Dedifferentiated amniotic fluid mesenchymal stem cell (primary cell): ENCODE data around the gene UROD.
A peak's percentile ranks its signal among the peaks of the same experiment; 100 is the strongest.
"Not testable (repeated sequence)": the region's sequence is repeated elsewhere in the genome, so short reads cannot be mapped to it uniquely, and the experiment has no call there.

Experiments
- DNase-seq: peaks from one replicate; pipeline ENCODE4 v3.0.0-alpha.2; 2016; ENCODE audit errors: extremely low spot score

UROD gene

DNA sequence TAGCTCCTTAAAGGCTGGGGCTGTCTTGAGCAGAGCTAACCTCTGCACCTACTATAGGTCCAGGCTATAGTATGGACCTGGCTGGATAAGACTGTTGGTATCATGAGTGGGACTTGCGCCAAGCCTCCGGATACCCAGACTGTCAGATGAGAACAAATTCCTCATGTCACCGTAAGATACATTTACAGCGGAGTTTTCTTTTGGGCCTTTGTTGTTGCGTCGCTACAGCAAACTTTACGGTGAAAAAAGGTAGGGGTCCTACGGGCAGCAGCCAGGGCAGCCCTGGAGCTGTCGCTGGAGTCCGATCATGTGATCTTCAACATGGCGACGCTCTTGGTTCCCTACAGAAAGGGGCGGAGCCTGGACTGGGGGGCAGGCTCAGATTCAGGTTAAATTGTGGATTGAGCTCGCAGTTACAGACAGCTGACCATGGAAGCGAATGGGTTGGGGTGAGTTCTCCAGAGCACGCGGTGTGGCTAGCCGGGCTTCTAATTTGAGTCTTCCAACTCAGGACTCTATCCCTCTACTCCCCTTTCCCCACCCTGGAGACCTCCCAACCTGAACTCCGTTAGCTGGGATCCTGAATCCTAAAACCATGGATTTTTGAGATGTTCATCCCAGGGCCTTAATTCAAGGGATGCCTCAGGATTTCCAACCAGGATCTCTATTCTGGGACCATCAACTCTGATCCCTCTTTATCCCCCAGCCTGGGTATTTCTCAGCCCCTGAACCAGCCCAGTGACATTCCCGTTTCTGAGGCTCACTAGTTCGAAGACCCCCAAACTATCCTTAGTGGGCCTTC, at the start of gene UROD:
Gene UROD, plus strand, starts transcription at position 418 of the 802 bp plus-strand sequence. Its CDS starts 12 bp downstream, at position 430.
- DNase-seq = peak; percentile 95

DNA sequence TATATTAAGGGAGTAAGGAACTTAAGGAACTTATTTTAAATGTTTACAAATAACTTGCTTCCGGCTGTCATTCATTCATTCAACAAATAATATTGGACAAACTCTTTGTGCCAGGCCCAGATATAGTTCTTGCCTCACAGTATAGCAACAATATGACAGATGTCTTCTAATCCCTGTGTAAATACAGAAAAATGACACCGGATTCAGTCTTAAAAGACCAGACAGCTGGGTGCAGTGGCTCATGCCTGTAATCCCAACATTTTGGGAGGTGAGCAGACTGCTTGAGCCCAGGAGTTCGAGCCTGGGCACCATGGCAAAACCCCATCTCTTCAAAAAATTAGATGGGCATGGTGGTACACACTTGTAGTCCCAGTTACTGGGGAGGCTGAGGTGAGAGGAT, 49.3 kb upstream of the UROD start:
- no peak for DNase-seq

DNA sequence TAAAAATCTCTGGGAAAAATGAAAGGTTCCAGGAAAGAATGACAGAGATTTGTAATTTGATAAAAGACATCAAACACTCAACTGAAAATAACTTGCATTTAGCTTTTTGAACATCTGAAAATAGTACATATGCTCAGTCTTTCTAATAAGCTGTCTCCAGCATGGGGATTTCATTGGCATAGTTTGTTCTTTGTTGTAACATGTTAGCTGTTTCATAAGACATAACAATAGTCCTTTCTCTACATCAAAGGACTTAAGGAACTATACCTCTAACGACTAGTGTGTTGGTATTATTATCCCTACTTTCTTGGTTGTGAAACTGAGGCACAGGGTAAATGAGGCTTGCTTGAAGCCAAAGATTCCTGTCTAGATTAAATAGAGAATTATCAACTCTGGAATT, 47.7 kb upstream of the UROD start:
- DNase-seq = no peak

DNA sequence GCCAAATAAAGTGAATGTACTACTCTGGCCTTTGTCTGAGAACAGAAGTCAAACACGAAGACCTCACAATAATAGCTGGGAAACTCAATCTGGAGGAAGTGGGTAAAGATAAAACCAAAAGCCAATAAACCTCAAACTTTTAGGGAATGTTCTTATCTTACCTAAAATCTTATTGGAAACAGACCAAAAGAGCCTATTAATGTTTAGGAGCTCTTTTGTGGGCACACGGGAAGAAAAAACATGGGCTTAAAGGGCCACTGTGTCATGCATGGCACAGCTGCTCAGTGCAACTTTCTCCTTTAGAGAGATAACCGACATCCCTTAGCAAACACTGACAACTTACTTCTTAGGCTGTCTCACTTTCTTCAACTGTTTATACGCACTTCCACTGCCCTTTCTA, 41.7 kb upstream of the UROD start:
- DNase-seq = peak; percentile 16

DNA sequence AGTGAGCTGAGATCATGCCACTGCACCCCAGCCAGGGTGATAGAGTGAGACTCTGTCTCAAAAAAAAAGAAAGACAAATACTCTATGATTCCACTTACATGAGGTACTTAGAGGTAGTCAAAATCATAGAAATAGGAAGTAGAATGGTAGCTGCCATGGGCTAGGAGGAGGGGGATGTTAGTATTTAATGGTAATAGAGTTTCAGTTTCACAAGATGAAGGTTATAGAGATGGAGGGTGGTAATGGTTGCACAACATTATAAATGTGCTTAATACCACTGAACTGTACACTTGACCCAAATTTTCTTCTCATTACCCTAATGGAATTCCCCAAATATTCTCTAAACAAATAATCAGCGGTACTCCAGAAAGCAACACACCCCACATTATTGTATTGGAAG, 38.4 kb upstream of the UROD start:
- DNase-seq = no peak

DNA sequence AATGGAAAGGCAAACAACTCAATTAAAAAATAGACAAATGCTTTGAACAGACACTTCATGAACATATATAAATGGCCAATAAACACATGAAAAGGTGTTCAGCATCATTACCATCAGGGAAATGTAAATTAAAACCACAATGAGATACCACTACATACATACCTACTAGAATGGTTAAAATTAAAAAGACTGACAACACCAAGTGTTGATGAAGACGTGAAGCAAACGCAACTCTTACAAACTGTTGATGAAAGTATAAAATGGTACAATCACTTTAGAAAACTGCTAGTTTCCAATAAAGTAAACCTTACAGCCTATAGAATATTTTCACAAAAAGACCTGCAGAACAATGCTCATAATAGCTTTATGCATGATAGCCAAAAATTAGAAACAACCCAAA, 35.8 kb upstream of the UROD start:
- DNase-seq = no peak

DNA sequence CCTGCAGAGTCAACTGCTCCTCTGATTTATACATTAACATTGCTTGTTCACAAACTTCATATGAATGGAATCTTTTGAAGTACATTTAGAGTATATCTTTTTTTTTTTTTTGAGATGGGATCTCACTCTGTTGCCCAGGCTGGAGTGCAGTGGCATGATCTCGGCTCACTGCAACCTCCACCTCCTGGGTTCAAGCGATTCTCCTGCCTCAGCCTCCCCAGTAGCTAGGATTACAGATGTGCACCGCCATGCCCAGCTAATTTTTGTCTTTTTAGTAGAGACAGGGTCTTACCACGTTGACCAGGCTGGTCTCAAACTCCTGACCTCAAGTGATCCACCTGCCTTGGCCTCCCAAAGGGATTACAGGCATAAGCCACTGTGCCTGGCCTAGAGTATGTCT, 34.7 kb upstream of the UROD start:
- not testable (repeated sequence) for DNase-seq

DNA sequence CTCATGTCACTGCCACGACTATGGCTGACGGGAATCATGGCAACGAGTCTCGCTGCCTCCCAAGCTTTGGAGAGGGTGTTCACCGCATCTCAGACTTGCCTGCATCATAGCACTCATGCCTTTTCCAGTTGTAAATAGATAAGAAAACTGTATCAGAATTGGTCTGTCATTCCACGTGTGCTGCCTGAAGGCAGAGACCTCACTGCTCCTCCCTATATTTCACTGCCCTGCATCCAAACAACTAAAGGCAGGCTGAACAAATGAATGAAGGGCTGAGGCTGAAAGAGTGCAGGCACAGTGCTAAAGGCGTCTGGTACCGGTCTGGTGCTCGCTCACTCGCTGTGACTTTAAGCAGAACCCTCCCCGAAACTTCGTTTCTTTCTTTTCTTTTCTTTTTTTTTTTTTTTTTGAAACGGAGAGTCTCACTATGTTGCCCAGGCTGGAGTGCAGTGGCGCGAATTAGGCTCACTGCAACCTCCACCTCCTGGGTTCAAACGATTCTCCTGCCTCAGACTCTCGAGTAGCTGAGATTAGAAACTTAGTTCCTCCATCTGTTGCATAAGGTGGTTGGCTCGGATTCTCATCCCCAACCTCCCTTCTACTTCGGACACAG, 26.2 kb upstream of the UROD start:
- no peak for DNase-seq

DNA sequence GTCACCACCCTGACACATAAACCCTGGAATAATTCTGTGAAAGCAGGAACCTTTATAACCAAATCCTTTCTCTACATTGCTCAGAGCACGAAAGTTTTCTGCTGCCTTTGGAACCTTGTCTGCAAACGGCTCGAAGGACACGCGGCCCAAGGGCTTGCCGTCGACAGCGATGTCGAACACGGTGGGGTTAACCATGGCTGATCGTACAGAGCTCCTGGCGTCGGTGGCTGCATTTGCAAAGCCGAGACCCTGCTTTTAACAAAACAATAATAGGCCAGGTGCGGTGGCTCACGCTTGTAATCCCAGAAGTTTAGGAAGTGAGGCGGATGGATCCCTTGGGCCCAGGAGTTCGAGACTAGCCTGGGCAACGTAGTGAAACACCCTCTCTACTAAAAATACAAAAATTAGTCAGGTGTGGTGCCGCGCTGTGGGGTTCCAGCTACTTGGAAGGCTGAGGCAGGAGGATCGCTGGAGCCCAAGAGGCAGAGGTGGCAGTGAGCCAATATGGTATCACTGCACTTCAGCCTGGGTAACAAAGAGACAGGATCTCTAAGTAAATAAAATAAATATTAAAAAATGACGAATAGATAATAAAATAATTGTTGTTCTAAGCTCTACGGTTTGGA, 23.4 kb upstream of the UROD start:
- no peak for DNase-seq

DNA sequence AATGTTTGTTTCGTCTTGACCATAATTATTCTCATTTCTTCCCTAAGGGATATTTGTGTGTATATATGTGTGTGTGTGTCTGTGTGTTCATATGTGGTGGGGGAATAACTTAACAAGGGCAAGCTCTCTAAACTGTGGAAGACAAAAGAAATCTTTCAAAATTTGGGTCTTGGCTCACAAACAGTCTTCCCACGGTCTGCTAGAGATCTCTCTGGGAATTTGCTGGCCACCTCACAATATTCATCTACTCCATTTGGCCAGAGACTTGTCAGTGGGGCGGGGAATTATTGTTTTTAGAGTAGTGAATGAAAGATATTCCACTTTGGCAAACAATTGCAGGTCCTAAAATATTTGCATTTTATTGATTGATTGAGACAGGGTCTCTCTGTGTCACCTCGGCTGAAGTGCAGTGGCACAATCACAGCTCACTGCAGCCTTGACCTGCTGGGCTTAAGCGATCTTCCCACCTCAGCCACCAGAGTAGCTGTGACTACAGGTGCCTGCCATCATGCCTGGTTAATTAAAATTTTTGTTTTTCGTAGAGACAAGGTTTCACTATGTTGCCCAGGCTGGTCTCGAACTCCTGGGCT, 17.6 kb upstream of the UROD start:
- no peak for DNase-seq

DNA sequence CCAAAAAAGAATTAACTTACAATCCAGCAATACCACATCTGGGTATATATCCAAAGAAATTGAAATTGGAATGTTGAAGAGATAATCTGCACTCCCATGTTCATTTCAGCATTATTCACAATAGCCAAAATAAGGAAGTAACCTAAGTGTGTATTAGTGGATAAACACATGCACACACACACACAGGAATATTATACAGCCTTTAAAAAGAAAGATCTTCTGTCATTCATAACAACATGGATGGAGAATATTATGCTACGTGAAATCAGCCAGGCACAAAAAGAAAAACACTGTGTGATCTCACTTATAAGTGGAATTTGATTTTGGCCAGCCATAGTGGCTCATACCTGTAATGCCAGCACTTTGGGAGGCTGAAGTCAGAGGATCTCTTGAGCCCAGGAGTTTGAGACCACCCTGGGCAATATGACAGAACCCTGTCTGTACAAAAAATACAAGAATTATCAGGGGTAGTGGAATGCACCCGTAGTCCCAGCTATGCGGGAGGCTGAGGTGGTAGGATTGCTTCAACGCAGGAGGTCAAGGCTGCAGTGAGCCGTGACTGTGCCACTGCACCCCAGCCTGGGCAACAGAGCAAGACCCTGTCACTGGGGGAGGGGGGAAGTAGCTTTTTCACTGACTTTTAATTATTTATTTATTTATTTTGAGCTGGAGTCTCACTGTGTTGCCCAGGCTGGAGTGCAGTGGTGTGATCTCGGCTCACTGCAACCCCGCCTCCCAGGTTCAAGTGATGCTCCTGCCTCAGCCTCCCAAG, 16.4 kb upstream of the UROD start:
- no peak for DNase-seq

DNA sequence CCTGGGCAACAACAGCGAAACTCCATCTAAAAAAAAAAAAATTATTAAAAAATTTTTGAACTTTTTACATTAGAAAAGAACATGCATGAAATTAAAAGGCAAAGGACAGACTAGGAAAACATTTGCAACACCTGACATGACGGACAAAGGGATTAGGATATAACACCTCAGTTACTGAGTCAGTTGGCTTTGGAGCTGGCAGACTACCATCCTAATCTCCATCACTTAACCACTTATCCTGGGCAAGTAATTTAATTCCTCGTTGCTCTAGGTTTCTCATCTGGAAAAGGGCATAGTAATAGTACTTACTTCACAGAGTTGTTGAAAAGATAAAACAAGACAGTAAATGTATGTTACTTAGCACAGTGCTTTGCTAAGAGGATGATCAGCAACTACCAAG, 12.8 kb upstream of the UROD start:
- DNase-seq = no peak

DNA sequence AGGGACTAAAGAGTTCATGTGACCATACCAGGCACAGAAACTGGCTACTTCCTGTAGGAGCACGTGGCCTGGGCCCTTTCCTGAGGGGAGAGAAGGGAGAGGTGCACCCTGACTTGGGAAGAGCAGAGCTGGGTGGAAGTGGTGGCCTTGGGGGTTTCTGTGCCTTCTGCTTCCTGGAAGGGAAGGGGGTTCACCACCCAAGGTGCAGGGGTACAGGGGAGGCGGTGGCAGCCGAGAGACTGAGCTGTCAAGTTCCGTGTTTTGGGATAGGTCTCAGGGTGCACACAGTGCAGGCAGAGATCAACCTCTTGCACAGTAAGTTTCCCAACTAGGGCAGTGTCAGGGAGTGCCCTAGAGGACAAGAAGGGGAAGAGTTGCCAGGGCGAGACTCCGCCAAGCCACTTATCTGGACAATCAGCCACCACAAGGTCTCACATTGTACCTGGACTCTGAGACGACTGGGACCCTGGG, 11.0 kb upstream of the UROD start:
- DNase-seq = no peak

DNA sequence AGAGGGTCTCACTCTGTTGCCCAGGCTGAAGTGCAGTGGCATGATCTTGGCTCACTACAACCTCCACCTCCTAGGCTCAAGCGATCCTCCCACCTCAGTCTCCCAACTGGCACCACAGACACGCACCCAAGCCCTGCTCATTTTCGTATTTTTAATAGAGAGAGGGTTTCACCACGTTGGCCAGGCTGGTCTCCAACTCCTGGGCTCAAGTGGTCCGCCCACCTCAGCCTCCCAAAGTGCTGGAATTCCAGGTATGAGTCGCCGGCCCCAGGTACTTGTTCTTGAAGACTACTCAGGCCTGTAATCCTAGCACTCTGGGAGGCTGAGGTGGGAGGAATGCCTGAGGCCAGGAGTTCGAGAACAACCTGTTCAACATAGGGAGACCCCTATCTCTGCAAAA, 10.5 kb upstream of the UROD start:
- DNase-seq = not testable (repeated sequence)

DNA sequence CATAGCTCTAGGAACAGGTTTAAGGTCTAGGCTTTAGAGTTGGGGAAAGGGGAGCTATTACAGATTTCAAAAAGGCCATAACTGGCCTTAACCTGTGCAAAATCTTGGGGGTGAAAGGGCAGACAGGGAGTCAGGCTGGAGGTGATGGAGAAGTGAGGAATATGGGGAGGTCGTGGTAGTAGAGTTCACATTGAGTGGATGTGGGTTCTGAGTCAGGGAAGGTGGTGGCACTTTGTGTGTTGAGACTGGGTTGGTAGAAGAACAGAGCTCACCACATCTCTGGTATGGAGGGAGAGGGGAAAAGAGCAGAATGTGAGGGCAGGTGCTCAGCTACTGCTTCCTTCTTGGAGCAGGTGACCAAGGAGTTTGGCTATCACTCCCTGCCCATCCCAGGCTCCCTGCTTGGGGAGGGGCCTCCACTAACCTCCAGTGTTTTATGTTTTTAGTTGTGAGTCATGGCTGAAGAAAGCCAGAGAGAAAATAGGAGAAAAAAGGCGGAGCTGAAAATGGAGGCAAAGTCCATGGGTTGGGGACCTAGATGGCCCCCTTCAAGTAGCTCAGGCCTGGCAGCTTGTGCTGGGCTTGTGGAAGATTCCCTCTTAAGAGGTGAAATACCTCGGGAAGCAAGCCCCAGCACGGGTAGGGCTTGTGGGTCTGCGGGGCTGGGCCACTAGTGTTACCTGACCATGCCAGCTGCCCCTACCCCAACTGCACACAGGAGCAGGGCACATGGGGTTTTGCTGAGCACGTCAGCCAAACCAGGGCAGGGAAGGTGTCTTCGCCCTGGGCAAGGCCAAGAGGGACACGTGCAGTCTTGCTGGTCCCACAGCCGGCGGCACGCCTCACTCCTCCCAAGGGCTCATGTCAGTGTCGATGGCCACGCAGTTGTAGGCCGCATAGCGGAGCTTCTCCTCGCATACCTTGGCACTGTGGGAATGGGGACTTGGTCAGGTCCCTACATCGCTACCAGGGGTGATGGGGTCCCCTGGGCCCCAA, 9.1 kb upstream of the UROD start:
- DNase-seq = no peak

DNA sequence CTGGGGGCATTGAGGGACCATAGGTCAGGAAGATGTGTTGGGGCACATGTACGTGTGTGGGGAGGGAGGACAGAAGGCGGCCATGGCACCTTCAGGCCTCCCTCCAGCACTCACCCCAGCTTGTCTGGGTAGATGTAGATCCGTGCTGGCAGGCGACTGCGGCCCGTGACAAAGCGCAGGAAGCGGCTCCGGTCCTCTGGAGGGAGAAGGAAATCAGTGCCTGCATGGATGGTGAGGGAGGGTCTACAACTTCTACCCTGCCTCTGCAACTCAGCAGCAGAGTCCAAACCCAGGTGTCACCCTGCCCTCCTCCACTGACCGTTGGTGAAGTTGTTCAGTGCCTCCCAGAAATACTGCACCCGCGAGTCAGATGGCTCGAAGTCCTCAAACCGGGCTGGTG, 8.3 kb upstream of the UROD start:
- DNase-seq = no peak

DNA sequence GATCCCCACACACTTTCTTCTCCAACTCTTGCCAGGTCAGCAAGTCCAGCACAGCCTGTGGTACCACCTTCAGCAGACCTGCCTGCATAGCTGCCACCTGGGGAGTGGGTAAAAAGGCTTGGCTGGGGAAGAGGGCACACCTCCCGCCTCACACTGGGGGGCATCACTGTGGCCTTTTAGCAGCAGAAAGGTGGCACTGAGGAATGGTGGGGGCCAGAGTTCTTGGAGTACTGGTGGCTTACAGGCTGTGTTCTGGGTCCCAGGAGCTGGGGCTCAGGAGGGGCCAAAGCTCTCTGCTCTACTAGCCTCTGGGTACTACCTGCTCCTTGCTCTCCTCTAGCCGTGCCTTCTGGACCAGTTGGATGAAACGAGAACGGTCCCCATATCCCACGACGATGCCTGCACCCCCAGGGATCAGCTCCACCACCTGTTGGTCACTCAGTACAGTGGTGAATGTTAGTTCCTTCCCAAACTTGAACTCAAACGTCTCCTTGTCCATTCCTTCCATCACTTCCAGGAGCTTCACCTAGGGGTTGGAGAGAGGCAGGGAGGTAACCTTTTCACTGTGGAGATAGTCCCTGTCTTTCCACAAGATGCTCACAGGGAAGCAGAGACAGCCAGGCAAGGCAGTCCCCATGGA, 7.7 kb upstream of the UROD start:
- no peak for DNase-seq

DNA sequence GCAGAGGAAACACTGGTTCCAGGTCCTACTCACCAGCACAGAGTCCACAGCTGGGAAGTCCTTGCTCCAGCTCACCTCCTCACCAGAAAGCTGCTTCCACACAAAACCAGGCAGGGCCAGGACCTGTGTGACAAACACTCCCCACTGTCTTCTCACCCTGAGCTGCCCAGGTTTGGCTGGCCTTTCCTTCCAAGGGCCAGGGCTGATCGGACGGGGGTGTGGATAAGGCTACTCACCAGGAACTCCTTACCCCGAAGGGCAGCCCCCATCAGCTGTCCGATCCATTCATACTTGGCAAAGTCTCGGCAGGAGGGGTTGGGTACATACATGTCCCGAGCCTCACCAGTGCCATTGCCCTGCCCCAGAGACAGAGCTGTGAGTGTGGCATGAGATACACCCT, 6.3 kb upstream of the UROD start:
- DNase-seq = no peak

DNA sequence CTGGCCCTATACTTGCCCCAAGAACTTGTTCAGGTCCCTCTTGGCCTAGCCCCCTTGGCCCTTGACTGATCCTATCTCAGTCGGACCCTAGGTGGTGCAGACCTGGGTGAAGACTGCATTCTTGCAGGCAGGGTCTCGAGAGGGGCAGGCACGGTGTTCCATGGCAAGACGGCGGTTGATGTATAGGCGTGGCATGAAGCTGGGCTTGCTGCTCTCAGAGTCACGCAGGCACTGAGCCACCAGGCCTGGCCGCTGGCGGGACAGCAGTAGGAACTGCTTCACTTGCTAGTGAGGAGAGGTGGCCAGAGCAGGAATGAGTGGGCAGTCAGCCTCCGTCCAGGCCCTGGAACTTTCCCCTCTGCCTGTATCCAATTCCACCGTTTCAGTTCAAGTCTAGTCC, 4.7 kb upstream of the UROD start:
- no peak for DNase-seq

DNA sequence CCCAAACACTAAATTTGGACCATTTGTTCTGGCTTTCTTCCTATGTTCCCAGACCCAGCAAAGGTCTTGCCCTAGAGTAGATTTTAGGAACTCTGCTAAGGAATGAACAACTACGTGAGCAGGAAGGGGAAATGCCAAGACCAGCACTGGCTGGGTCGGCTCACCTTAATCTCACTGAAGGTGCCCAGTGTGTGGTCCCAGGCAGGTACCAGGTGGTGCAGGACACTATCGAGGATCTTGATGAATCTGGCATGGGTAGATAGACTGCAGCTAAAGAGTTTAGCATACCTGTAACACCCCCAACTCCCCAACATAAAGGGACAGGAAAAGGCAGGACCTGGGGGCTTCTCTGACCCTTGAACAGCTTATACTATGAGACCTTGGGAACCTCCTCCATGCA, 4.0 kb upstream of the UROD start:
- DNase-seq = no peak
